Superior temporal gyrus (tissue), 1 donor: Measurements from ENCODE around the gene PIGW.

ENCODE experiments used
- DNase-seq: peaks from one replicate; pipeline ENCODE4 v3.0.0-alpha.2; 2016; ENCODE audit errors: extremely low spot score

PIGW gene

DNA sequence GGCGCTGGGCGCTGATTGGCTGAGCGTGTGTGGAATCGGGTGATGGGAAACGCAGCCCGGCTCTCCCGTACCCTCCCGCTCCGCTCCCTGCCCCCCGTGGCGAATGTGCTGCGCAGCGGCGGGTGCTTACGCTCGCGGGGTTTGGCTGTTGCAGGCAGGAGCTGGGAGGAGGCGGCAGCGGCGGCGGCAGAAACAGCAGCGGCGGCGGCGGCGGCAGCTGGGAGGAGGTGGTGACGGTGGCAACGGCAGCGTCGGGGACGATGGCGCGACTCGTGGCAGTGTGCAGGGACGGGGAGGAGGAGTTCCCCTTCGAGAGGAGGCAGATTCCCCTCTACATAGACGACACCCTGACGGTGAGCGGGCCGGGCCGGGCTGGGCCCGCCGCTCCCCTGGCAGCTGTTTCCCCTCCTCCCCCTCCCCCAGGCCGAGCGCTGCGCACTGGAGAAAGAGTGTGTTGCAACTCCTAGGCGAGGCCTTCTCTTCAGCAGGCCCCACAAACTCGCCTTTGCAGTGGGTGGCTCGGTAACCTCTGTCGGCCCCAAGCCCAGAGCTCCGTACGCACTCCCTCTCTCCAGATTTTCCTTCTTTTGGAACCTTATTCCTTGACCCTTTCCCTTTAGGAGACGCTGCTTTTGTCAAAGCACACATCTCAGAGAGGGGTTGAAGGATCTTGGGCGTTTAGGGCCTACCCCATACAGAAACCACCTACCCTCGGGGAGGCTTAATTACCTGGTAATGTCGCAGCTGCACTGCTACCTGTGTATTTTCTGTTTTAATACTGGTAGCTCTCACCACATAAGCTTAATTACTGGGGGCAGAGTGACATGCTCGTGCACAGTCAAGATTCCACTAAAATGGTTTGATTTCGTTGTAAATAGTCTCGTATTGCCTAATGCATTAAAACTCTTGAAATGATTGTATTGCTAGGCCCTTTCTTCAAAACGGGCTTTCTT lies 11.0 kb downstream of the PIGW start:
- DNase-seq = peak; percentile 95

DNA sequence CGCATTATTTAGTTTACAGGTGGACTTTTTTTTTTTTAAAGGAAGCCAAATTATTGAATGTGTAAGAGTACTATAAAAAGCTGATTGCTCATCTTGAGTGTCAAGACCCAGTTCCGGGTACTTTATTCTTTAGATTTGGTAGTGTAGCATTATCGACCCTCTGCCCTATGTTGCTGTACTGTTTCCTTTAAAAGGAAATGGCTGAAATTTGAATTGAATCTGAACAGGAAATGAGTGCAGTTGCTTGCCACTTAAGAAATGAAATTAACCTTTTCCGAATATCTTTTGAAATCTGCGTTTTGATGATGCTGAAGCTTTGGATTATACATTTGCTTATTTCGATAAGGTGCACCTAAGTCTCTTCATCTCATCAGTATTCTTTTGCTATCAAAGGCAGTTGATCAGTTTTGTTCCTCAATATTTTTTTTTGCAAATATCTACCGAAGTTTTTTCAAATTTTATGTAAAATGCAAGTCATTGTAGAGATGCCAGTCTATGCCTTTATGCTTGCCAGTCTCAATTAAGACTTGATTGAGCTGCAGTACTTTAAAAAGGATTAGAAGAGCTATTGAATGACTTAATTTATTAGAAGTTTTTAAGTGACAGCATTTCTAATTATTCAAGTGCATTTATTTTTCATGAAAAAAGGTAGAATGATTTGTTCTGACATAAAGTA lies 11.8 kb downstream of the PIGW start:
- DNase-seq = no peak

DNA sequence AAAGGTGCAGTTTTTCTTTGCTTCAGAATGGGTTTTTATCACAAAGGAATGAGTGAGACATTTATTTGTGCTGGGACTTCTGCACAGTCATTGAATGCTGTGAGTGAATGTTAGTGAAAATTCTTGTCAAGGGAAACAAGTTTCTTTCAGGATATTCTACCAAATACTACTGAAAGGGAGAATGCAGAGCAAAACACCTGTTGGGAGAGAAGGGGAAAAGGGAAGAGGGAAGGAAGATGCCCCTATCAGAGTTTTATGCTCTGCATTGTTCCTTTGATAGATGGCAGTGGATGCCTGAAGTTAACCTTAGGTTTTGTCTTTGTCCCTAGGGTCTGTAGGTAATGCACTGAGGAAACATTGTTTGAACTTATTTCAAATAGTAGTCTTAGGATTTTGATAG lies 13.0 kb downstream of the PIGW start:
- no peak for DNase-seq

DNA sequence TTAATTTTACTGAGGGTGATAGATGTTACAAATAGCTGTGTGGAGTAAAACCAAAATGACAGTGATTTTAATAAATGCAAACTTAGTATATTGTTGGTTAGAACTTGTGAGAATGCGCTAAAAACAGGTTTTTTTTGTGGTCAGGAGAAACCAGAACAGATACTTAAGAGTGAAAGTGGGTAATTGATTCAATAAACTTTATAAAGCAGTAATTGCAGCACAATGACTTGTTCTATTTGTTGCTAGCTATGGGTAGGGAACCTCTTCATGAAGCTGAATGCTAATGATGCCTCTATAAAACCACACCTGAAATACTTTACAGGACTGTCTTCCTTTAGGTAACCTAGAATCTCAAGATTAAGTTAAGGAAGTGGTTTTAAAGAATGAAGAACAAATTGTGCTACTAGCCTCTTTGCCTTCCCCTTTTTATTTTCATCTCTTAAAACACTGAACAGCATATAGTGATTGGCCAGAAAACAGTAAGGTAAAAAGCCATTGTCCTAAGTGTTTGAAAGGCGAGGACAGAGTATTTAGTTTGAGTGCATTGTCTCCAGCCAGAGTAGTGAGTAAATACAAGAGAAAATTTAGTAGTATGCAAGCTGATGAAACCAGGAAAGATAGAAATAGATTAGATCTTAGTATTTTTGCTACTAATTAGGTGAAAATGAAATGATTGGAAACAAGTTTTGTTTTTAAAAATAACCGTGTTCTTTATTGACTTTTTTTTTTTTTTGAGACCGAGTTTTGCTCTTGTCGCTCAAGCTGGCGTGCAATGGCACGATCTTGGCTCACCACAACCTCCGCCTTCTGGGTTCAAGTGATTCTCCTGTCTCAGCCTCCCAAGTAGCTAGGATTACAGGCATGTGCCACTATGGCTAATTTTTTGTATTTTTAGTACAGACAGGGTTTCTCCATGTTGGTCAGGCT lies 16.0 kb downstream of the PIGW start:
- DNase-seq = no peak

DNA sequence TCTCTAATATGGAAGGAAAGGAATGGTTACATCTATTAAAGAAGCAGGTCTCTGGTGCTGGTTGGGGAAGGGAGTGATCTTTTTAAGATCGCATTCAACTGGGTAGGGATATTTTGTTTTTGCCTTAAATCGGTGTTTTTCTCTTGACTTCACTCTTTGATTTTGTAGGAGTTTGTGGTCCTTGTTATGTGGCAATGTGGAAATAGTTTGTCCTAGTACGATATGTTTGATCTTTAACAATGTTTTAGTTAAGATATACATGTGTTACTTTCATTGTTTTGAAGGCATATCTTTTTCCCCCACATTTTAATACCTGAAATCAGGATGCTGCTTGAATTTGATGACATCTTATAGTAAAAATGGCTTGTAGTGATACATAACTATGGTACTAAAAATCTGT lies 18.7 kb downstream of the PIGW start:
- DNase-seq = no peak

DNA sequence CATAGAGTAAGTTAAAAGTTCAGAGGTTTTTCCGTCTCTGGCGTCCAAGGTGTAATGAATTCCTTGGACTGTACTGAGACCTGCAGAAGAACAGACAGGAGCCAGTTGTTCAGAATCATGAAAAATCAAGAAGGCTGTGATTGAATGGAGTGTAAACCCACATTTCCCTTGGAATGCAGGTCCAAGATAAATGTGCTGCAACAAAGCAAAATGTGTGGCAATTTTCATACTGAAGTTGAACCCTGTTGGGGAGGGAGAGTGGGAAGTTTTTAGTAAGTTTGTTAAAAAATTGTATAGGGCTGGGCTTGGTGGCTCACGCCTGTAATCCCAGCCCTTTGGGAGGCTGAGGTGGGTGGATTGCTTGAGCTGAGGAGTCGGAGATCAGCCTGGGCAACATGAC lies 31.3 kb downstream of the PIGW start:
- no peak for DNase-seq

DNA sequence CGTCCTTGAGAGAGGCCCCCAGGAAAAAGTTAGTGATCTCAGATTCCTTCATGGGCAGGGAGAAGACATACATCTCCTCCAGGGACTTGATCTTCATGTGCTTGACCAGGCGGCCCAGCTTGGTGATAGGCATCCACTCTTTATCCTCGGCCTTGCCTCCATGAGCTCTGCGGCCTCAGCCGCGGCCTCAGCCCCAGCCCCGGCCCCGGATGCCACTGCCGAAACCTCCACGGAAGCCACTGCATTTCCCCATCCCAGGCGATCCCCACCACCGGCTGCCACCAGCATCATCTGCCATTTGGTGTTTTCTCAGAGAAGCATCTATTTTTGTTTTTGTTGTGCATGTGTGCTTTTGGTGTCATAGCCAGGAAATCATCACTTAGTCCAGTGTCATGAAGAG lies 40.2 kb downstream of the PIGW start:
- no peak for DNase-seq

DNA sequence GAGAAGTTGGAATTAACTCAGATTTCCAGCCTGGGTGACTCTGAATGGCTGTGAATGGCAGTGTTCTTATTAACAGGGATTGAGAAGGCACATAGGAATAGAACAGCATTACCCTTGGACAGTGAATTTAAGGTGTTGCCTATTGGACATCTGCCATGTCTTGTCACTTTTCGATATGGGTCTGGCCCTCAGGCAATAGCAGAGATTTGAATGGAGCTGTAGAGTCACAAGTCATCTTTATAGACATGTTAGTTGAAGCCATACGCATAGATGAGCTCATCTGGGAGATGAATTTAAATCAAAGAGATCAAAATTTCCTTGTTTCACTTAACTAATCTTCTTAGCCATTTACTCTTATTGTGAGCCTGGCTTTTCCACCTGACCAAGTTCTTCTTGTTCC lies 42.0 kb downstream of the PIGW start:
- DNase-seq = no peak

DNA sequence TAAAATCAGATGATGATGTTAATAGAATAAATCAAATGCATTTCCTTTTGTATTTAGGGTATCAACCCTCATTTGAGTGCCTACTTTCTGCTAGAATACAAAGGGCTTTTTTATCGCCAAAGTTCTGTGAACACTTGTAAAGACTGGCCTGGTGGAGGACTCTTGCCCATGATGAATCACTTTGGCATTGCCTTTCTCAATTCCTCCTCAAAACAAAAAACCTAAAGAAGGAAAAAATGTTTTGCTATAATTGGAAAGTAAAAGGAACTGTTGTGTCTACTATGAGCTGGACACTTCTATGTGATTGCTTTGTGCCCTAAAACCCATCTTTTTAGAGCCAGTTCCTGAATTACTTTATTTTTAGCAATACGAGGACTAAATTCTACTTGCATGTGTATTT lies 43.9 kb downstream of the PIGW start:
- DNase-seq = peak; percentile 48

DNA sequence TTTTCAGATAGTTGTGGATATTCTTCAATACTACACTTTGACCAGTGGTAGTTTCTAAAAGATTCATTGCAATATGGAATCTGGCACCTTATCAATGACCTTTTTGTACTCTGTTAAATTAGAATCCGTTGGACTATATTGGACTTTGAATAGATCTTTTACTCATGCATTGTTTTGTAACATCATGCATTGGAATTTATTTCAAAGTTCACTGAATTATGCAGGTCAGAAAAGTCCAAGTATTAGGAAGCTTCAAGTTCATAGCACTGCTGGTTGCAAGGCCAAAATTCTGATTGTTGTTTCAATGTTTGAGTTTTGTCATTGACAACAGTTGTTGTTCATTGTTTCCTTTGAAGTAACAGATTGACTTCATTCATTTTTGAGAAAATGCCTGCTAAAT lies 49.0 kb downstream of the PIGW start:
- no peak for DNase-seq

DNA sequence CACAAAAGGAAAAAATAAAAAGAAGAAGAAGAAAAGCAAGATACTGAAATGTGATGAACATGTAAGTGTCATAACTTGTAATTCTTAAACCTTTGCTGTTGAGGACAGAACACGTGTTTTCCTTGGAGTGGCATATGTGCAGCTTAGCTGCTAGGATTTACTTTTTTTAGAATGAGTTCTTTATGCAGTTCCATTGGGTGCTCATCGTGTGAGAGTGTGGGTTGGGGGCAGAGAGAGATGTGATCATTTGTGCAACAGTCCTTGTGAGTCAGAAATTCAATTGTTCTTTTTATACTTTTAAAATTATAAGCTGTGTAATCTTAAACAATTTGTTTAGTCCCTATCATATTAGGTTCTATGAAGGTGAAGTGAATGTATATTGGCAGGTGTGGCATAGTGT lies 51.4 kb downstream of the PIGW start:
- no peak for DNase-seq
